HepG2 (cell line): Measurements from ENCODE around the gene ANKRD66. TPM values are rescaled to one million over a fixed set of nuclear protein-coding genes. Genes with fewer than 3 reads are reported as not detected.

ENCODE experiments used
- ATAC-seq: fragments of 200-7000 bp; cut with Tn5 transposase; 3 replicates; pipeline ENCODE4 v1.9.1; 2020; ENCODE audit warnings: mild to moderate bottlenecking, moderate library complexity
- BruUV-seq: library from RNA; stranded (reverse); fragments of 400-500 nt; replicated peaks from 2 replicates; lab custom pipeline; 2021; lab: Mats Ljungman, UMichigan
- CTCF ChIA-PET: fragments of 300-600 bp; formaldehyde crosslinking; extraction: SDS; loops from one replicate; lab custom pipeline; 2021; ENCODE audit warnings: low total read pairs, inconsistent platforms, low intra/inter-chr PET ratio; lab: Yijun Ruan, JAX
- POLR2A ChIA-PET: fragments of 350-600 bp; sonication (Branson Sonifier 250); formaldehyde crosslinking; loops from one replicate; lab custom pipeline; 2020; ENCODE audit warnings: antibody characterized with exemption, inconsistent platforms; lab: Yijun Ruan, JAX
- DNase-seq: peaks from one replicate; pipeline ENCODE4 v3.0.0-alpha.2; 2015; ENCODE audit warnings: low spot score
- FAIRE-seq: peaks from 3 replicates; lab custom pipeline; 2011; peaks lifted over from hg19 to GRCh38; lab: Jason Lieb, UNC
- H2AFZ ChIP-seq: one replicate; pipeline ENCODE4 v1.6.1; 2011; ENCODE audit warnings: low read length, inconsistent platforms
- H3K27ac ChIP-seq: fragments of 300-600 bp; 3 replicates; pipeline ENCODE4 v1.8.0; 2011; ENCODE audit warnings: mixed run types, mild to moderate bottlenecking, mixed read lengths, low read length, inconsistent platforms; ENCODE audit not compliant: insufficient read depth; ENCODE audit errors: extremely low read length
- H3K27me3 ChIP-seq, 2 experiments: fragments of 200-600 bp in 1 of 2; 2 replicates in 1 of 2; 3 replicates in 1 of 2; pipeline versions ENCODE4 v1.6.0 to v1.8.0; 2011; ENCODE audit warnings: low read length in 2 of 2, mild to moderate bottlenecking in 2 of 2, moderate library complexity in 2 of 2, inconsistent platforms in 1 of 2; ENCODE audit not compliant: insufficient read depth in 2 of 2, control insufficient read depth in 1 of 2
- H3K36me3 ChIP-seq, 2 experiments: fragments of 200-600 bp in 1 of 2; replicated peaks in 1 of 2; 2 replicates in 1 of 2; 3 replicates in 1 of 2; pipeline versions ENCODE4 v1.5.1 to v1.8.0; 2011; ENCODE audit warnings: low read length in 2 of 2, inconsistent platforms in 1 of 2; ENCODE audit not compliant: insufficient read depth in 2 of 2, control insufficient read depth in 1 of 2
- H3K4me1 ChIP-seq: 2 replicates; pipeline ENCODE4 v1.5.1; 2012; ENCODE audit warnings: low read length, inconsistent platforms; ENCODE audit not compliant: insufficient read depth
- H3K4me2 ChIP-seq: 2 replicates; pipeline ENCODE4 v1.6.0; 2011; ENCODE audit warnings: low read depth, low read length, inconsistent platforms
- H3K4me3 ChIP-seq, 3 experiments: fragments of 200-600 bp in 1 of 3; sonication (generic), shearing (Covaris generic) in 1 of 3; replicated peaks in 1 of 3; 2 replicates each; pipeline ENCODE4 v1.5.1; 2011 to 2016; ENCODE audit warnings: low read length in 3 of 3, inconsistent platforms in 2 of 3, low read depth in 2 of 3, mild to moderate bottlenecking in 2 of 3, control low read depth in 1 of 3, mixed read lengths in 1 of 3; ENCODE audit not compliant: insufficient read depth in 1 of 3
- H3K79me2 ChIP-seq: one replicate; pipeline ENCODE4 v1.6.1; 2011; ENCODE audit warnings: low read length, inconsistent platforms; ENCODE audit not compliant: insufficient read depth
- H3K9ac ChIP-seq: 2 replicates; pipeline ENCODE4 v1.6.0; 2011; ENCODE audit warnings: mild to moderate bottlenecking, low read depth, low read length, inconsistent platforms; ENCODE audit not compliant: insufficient read depth
- H3K9me3 ChIP-seq: 2 replicates; pipeline ENCODE4 v1.5.1; 2012; ENCODE audit warnings: mild to moderate bottlenecking, low read length
- H4K20me1 ChIP-seq: 2 replicates; pipeline ENCODE4 v1.6.0; 2011; ENCODE audit warnings: inconsistent platforms, mild to moderate bottlenecking, low read length, moderate library complexity; ENCODE audit not compliant: insufficient read depth
- DNMT3B ChIP-seq: conservative IDR thresholded peaks from 2 replicates; pipeline ENCODE4 v1.6.1; 2016; ENCODE audit warnings: missing biosample characterization, control low read depth
- FUBP1 ChIP-seq: sonication (generic); formaldehyde crosslinking; IDR thresholded peaks from 2 replicates; pipeline ENCODE4 v1.5.1; 2020; ENCODE audit warnings: missing genetic modification reagents, mild to moderate bottlenecking, borderline replicate concordance
- MATR3 ChIP-seq: sonication (generic); formaldehyde crosslinking; IDR thresholded peaks from 2 replicates; pipeline ENCODE4 v1.4.0; 2020; ENCODE audit warnings: missing genetic modification reagents
- NFKB2 ChIP-seq: sonication (generic); formaldehyde crosslinking; IDR thresholded peaks from 2 replicates; pipeline ENCODE4 v1.4.0; 2020; ENCODE audit warnings: missing genetic modification reagents, borderline replicate concordance
- RARG ChIP-seq: sonication (generic); formaldehyde crosslinking; IDR thresholded peaks from 2 replicates; pipeline ENCODE4 v1.4.0; 2020; ENCODE audit warnings: low read depth, mild to moderate bottlenecking, missing genetic modification reagents
- SYNCRIP ChIP-seq: fragments of 200-400 bp; formaldehyde crosslinking; IDR thresholded peaks from 2 replicates; pipeline ENCODE4 v1.6.1; 2018; ENCODE audit warnings: mild to moderate bottlenecking, low read depth, low read length; ENCODE audit not compliant: insufficient read depth
- THYN1 ChIP-seq: sonication (generic); formaldehyde crosslinking; IDR thresholded peaks from 2 replicates; pipeline ENCODE4 v1.8.1; 2023; ENCODE audit warnings: low read depth, mild to moderate bottlenecking, moderate library complexity, missing genetic modification reagents, borderline replicate concordance
- ZFP36L1 ChIP-seq: sonication (generic); formaldehyde crosslinking; IDR thresholded peaks from 2 replicates; pipeline ENCODE4 v1.8.0; 2022; ENCODE audit warnings: mild to moderate bottlenecking, missing genetic modification reagents, moderate library complexity
- ZNF18 ChIP-seq: sonication (generic); formaldehyde crosslinking; IDR thresholded peaks from 2 replicates; pipeline ENCODE4 v1.8.0; 2022; ENCODE audit warnings: mild to moderate bottlenecking, missing genetic modification reagents; ENCODE audit not compliant: insufficient replicate concordance
- ZNF224 ChIP-seq: sonication (generic); formaldehyde crosslinking; IDR thresholded peaks from 2 replicates; pipeline ENCODE4 v1.5.0; 2020; ENCODE audit warnings: mild to moderate bottlenecking, missing genetic modification reagents
- ZNF317 ChIP-seq: sonication (generic); formaldehyde crosslinking; IDR thresholded peaks from 2 replicates; pipeline ENCODE4 v1.5.0; 2020; ENCODE audit warnings: mild to moderate bottlenecking, missing genetic modification reagents
- ZNF616 ChIP-seq: sonication (generic); formaldehyde crosslinking; IDR thresholded peaks from 2 replicates; pipeline ENCODE4 v1.5.0; 2020; ENCODE audit warnings: low read depth, mild to moderate bottlenecking, missing genetic modification reagents
- ZNF713 ChIP-seq: sonication (generic); formaldehyde crosslinking; IDR thresholded peaks from 2 replicates; pipeline ENCODE4 v1.4.0; 2020; ENCODE audit warnings: mild to moderate bottlenecking, missing genetic modification reagents
- ZNF879 ChIP-seq: sonication (generic); formaldehyde crosslinking; IDR thresholded peaks from 2 replicates; pipeline ENCODE4 v1.8.1; 2023; ENCODE audit warnings: missing genetic modification reagents
- WGBS: methylation state at CpG from one replicate; pipeline ENCODE4 v1.1.6; 2017; ENCODE audit warnings: low lambda C conversion rate; 5-methylcytosine and 5-hydroxymethylcytosine counted together
- in situ Hi-C: cut with HindIII; loops from 2 replicates; pipeline ENCODE4 v1.10.0; 2017; ENCODE audit warnings: low pct_unique_long_range_greater_than_20kb; ENCODE audit not compliant: extremely low pct_ligation_motif_present
- intact Hi-C: fragments of 100-400 bp; cut with micrococcal nuclease; formaldehyde crosslinking; loops from one replicate; pipeline ENCODE4 v1.10.0; 2022; ENCODE audit not compliant: unreplicated experiment
- polyA plus RNA-seq, 8 experiments: library from polyadenylated mRNA; depleted of rRNA in 3 of 8; stranded (reverse) in 7 of 8; unstranded in 1 of 8; fragments of >200 nt; fragmentation: Illumina TruSeq in 4 of 8; extraction: Trizol in 4 of 8; gene quantifications; 2 replicates each; pipeline versions ENCODE4 v1.2.1 to v1.2.3, GENCODE V29; 2011 to 2016; ENCODE audit warnings: low read depth in 4 of 8, missing spikeins in 1 of 8, mixed read lengths in 1 of 8; ENCODE audit not compliant: insufficient read depth in 1 of 8
- total RNA-seq, 5 experiments: library from RNA; depleted of rRNA; stranded (reverse); fragments of >200 nt; fragmentation: Illumina TruSeq; extraction: Trizol; gene quantifications; 2 replicates each; pipeline ENCODE4 v1.2.3, GENCODE V29; 2016; ENCODE audit warnings: low read depth in 1 of 5
- TF ChIP-seq, protein P1 (sequence below): IDR thresholded peaks from 2 replicates; pipeline ENCODE4 v1.6.1; 2016; ENCODE audit warnings: low read depth, control low read depth
- TF ChIP-seq, protein P2 (sequence below): sonication (generic); formaldehyde crosslinking; IDR thresholded peaks from 2 replicates; pipeline ENCODE4 v1.5.1; 2020; ENCODE audit warnings: mild to moderate bottlenecking, missing genetic modification reagents, moderate library complexity

The ANKRD66 gene
- total and polyA plus RNA-seq, 2 of the 13 experiments (the other 11 are each of a cell fraction or from before 2014, with no cell fraction given), result not detected

DNA sequence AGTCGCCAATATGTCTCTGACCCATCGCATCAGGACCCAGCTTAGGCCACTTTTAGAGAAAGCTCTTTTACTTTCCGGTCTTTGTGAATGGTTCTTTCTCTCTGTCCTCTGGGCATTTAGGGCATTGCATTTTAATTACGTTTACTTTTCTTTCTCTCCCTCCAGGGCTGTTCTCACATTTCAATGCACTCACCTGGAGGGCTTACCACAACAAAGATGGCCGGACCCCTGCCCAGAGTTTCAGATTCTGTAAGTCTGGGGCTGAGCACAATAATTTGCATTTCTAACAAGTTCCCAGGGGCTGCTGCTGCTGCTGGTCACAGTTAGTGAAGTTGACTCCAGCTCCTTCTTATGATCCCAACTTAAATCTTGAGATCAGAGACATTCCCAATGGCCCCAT, 3.0 kb downstream of the ANKRD66 start:
- POLR2A ChIA-PET, result no interaction called here
- DNase-seq (no peak), ATAC-seq (no peak), FAIRE-seq (no peak)
- WGBS, result 54% methylated on average over 5 of the region's 5 CpGs
- H4K20me1 ChIP-seq, result no peaks in the 10 kb centered on the region
- in situ Hi-C loops (no loop called here), intact Hi-C loops (no loop called here)
- no peaks in the 10 kb centered on the region for H3K4me1 ChIP-seq
- no peak overlapping the region for H2AFZ ChIP-seq
- no peak overlapping the region for H3K4me2 ChIP-seq
- H3K27me3 ChIP-seq, result peaks cover 0 to 6% of the 10 kb centered on the region in 2 experiments; a peak in 1 of 5 replicates
- no peaks in the 10 kb centered on the region for H3K9me3 ChIP-seq
- no peak overlapping the region for H3K27ac ChIP-seq
- H3K79me2 ChIP-seq, result no peaks in the 10 kb centered on the region
- no peak overlapping the region for H3K9ac ChIP-seq
- no TSS peak for BruUV-seq
- no peak overlapping the region for H3K4me3 ChIP-seq
- no peaks in the 10 kb centered on the region for H3K36me3 ChIP-seq
- CTCF ChIA-PET, result no interaction called here
- TF ChIP-seq THYN1 (CRISPR knock-in tag) (no peak), ZNF616 (CRISPR knock-in tag) (no peak), ZFP36L1 (no peak), ZNF18 (CRISPR knock-in tag) (no peak), DNMT3B (CRISPR knock-in tag) (no peak), ZNF879 (no peak), FUBP1 (no peak), SYNCRIP (no peak), NFKB2 (CRISPR knock-in tag) (no peak), ZNF224 (CRISPR knock-in tag) (no peak), ZNF713 (CRISPR knock-in tag) (no peak), RARG (CRISPR knock-in tag) (no peak), ZNF317 (CRISPR knock-in tag) (no peak), MATR3 (CRISPR knock-in tag) (no peak)
- TF ChIP-seq, protein P1, sequence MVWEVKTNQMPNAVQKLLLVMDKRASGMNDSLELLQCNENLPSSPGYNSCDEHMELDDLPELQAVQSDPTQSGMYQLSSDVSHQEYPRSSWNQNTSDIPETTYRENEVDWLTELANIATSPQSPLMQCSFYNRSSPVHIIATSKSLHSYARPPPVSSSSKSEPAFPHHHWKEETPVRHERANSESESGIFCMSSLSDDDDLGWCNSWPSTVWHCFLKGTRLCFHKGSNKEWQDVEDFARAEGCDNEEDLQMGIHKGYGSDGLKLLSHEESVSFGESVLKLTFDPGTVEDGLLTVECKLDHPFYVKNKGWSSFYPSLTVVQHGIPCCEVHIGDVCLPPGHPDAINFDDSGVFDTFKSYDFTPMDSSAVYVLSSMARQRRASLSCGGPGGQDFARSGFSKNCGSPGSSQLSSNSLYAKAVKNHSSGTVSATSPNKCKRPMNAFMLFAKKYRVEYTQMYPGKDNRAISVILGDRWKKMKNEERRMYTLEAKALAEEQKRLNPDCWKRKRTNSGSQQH, result no peak
- TF ChIP-seq, protein P2, sequence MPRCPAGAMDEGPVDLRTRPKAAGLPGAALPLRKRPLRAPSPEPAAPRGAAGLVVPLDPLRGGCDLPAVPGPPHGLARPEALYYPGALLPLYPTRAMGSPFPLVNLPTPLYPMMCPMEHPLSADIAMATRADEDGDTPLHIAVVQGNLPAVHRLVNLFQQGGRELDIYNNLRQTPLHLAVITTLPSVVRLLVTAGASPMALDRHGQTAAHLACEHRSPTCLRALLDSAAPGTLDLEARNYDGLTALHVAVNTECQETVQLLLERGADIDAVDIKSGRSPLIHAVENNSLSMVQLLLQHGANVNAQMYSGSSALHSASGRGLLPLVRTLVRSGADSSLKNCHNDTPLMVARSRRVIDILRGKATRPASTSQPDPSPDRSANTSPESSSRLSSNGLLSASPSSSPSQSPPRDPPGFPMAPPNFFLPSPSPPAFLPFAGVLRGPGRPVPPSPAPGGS (CRISPR knock-in tag), result no peak
